ENCODE measurements around the gene CFP. TPM values are rescaled to one million over a fixed set of nuclear protein-coding genes. Genes with fewer than 3 reads are reported as not detected.

Gene CFP
- total and polyA plus RNA-seq, 2 of the 13 experiments (the other 11 are each of a cell fraction or from before 2014, with no cell fraction given): 0.01 TPM; not detected in 1

DNA sequence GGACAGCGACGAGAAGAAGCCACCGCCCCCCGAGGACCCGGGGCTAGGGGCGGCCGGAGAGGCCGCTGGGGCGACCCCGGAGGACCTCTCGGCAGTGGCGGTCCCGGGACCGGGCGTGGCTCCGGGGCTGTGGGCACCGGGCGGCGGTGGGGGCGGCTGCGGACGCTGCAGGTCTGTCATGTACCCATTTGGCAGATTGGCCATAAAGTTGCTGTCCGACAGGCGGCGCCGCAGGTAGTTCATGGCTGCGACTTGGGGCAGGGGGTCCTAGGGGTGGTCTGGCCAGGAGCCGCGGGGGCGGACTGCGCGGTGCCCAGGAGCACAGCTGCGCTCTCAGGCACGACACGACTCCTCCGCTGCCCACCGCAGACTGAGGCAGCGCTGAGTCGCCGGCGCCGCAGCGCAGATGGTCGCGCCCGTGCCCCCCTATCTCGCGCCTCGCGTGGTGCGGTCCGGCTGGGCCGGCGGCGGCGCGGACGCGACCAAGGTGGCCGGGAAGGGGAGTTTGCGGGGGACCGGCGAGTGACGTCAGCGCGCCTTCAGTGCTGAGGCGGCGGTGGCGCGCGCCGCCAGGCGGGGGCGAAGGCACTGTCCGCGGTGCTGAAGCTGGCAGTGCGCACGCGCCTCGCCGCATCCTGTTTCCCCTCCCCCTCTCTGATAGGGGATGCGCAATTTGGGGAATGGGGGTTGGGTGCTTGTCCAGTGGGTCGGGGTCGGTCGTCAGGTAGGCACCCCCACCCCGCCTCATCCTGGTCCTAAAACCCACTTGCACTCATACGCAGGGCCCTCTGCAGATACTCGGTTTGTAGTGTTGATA is 10.0 kb downstream of the CFP start, which contains the start of gene SYN1 (continued):
- TF ChIP-seq, protein P1, sequence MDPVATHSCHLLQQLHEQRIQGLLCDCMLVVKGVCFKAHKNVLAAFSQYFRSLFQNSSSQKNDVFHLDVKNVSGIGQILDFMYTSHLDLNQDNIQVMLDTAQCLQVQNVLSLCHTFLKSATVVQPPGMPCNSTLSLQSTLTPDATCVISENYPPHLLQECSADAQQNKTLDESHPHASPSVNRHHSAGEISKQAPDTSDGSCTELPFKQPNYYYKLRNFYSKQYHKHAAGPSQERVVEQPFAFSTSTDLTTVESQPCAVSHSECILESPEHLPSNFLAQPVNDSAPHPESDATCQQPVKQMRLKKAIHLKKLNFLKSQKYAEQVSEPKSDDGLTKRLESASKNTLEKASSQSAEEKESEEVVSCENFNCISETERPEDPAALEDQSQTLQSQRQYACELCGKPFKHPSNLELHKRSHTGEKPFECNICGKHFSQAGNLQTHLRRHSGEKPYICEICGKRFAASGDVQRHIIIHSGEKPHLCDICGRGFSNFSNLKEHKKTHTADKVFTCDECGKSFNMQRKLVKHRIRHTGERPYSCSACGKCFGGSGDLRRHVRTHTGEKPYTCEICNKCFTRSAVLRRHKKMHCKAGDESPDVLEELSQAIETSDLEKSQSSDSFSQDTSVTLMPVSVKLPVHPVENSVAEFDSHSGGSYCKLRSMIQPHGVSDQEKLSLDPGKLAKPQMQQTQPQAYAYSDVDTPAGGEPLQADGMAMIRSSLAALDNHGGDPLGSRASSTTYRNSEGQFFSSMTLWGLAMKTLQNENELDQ (CRISPR knock-in tag; IDR thresholded peaks at IDR 0.05; ENCODE audit: borderline replicate concordance): no peak
- TF ChIP-seq ZNF232 (CRISPR knock-in tag; IDR thresholded peaks at IDR 0.05; ENCODE audit: borderline replicate concordance) (0 out of 2 replicates have a peak, but pooled peaks have one; percentile 44), KDM2A (CRISPR knock-in tag; IDR thresholded peaks at IDR 0.05; ENCODE audit: borderline replicate concordance, low read depth) (peak; percentile 60; the same call in 1 of the 2 replicates), GLI4 (CRISPR knock-in tag; IDR thresholded peaks at IDR 0.05; ENCODE audit: borderline replicate concordance) (peak; percentile 55; the same call in 1 of the 2 replicates), ZNF12 (CRISPR knock-in tag; IDR thresholded peaks at IDR 0.05) (peak; percentile 27; the same call in 1 of the 2 replicates), ZNF615 (CRISPR knock-in tag; IDR thresholded peaks at IDR 0.05; ENCODE audit: borderline replicate concordance) (no peak), ZNF83 (CRISPR knock-in tag; IDR thresholded peaks at IDR 0.05; ENCODE audit: borderline replicate concordance) (0 out of 2 replicates have a peak, but pooled peaks have one; percentile 46), ZNF780A (CRISPR knock-in tag; IDR thresholded peaks at IDR 0.05) (peak; percentile 65; the same call in 1 of the 2 replicates), ZNF709 (CRISPR knock-in tag; IDR thresholded peaks at IDR 0.05) (peak; percentile 31; the same call in 1 of the 2 replicates), FOXA3 (CRISPR knock-in tag; IDR thresholded peaks at IDR 0.05) (peak; percentile 32; the same call in 1 of the 2 replicates), TBX3 (IDR thresholded peaks at IDR 0.05; ENCODE audit: borderline replicate concordance) (peak; percentile 42; the same call in 1 of the 2 replicates), HMGA1 (CRISPR knock-in tag; conservative IDR thresholded peaks at IDR 0.05) (no peak), ZNF333 (CRISPR knock-in tag; IDR thresholded peaks at IDR 0.05; ENCODE audit: borderline replicate concordance) (0 out of 2 replicates have a peak, but pooled peaks have one; percentile 58), KAT8 (CRISPR knock-in tag; IDR thresholded peaks at IDR 0.05) (0 out of 2 replicates have a peak, but pooled peaks have one; percentile 32), TOPORS (CRISPR knock-in tag; IDR thresholded peaks at IDR 0.05) (peak; percentile 87), AHR (CRISPR knock-in tag; IDR thresholded peaks at IDR 0.05) (0 out of 2 replicates have a peak, but pooled peaks have one; percentile 41), SOX5 (CRISPR knock-in tag; IDR thresholded peaks at IDR 0.05; ENCODE audit: borderline replicate concordance) (no peak), STAG1 (CRISPR knock-in tag; IDR thresholded peaks at IDR 0.05) (no peak)
- TF ChIP-seq, protein P2, sequence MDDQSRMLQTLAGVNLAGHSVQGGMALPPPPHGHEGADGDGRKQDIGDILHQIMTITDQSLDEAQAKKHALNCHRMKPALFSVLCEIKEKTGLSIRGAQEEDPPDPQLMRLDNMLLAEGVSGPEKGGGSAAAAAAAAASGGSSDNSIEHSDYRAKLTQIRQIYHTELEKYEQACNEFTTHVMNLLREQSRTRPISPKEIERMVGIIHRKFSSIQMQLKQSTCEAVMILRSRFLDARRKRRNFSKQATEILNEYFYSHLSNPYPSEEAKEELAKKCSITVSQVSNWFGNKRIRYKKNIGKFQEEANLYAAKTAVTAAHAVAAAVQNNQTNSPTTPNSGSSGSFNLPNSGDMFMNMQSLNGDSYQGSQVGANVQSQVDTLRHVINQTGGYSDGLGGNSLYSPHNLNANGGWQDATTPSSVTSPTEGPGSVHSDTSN (CRISPR knock-in tag; IDR thresholded peaks at IDR 0.05; ENCODE audit: borderline replicate concordance): no peak
- TF ChIP-seq, protein P3, sequence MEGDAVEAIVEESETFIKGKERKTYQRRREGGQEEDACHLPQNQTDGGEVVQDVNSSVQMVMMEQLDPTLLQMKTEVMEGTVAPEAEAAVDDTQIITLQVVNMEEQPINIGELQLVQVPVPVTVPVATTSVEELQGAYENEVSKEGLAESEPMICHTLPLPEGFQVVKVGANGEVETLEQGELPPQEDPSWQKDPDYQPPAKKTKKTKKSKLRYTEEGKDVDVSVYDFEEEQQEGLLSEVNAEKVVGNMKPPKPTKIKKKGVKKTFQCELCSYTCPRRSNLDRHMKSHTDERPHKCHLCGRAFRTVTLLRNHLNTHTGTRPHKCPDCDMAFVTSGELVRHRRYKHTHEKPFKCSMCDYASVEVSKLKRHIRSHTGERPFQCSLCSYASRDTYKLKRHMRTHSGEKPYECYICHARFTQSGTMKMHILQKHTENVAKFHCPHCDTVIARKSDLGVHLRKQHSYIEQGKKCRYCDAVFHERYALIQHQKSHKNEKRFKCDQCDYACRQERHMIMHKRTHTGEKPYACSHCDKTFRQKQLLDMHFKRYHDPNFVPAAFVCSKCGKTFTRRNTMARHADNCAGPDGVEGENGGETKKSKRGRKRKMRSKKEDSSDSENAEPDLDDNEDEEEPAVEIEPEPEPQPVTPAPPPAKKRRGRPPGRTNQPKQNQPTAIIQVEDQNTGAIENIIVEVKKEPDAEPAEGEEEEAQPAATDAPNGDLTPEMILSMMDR (CRISPR knock-in tag; IDR thresholded peaks at IDR 0.05): peak; percentile 46
- TF ChIP-seq, protein P4, sequence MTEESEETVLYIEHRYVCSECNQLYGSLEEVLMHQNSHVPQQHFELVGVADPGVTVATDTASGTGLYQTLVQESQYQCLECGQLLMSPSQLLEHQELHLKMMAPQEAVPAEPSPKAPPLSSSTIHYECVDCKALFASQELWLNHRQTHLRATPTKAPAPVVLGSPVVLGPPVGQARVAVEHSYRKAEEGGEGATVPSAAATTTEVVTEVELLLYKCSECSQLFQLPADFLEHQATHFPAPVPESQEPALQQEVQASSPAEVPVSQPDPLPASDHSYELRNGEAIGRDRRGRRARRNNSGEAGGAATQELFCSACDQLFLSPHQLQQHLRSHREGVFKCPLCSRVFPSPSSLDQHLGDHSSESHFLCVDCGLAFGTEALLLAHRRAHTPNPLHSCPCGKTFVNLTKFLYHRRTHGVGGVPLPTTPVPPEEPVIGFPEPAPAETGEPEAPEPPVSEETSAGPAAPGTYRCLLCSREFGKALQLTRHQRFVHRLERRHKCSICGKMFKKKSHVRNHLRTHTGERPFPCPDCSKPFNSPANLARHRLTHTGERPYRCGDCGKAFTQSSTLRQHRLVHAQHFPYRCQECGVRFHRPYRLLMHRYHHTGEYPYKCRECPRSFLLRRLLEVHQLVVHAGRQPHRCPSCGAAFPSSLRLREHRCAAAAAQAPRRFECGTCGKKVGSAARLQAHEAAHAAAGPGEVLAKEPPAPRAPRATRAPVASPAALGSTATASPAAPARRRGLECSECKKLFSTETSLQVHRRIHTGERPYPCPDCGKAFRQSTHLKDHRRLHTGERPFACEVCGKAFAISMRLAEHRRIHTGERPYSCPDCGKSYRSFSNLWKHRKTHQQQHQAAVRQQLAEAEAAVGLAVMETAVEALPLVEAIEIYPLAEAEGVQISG (CRISPR knock-in tag; IDR thresholded peaks at IDR 0.05): 0 out of 2 replicates have a peak, but pooled peaks have one; percentile 17

Measured in HepG2 (cell line).